ENCODE data around the gene ACP3. TPM values are rescaled to one million over a fixed set of nuclear protein-coding genes. Genes with fewer than 3 reads are reported as not detected.

ACP3 gene
- total RNA-seq, 1 donor from 2014 or later, result not detected

GRCh38 chr3:132311841-132312240, 5.4 kb upstream of the ACP3 start:
- no peak for DNase-seq (ENCODE audit: extremely low read depth, low read depth, low spot score)

GRCh38 chr3:132315851-132316250, 1.4 kb upstream of the ACP3 start:
- DNase-seq (ENCODE audit: extremely low read depth, low read depth, low spot score), result no peak

GRCh38 chr3:132318451-132318850, 1.2 kb downstream of the ACP3 start:
- DNase-seq (ENCODE audit: extremely low read depth, low read depth, low spot score), result no peak

GRCh38 chr3:132321304-132321703, 4.1 kb downstream of the ACP3 start:
- no peak for DNase-seq (ENCODE audit: extremely low read depth, low read depth, low spot score)

- DNase-seq (ENCODE audit: extremely low read depth, low read depth, low spot score), result no peak
These were observed 7.9 kb downstream of the ACP3 start for GRCh38 chr3:132325103-132325606.

- DNase-seq (ENCODE audit: extremely low read depth, low read depth, low spot score), result no peak
These were observed 8.4 kb downstream of the ACP3 start for GRCh38 chr3:132325634-132326033.

- no peak for DNase-seq (ENCODE audit: extremely low read depth, low read depth, low spot score)
These were observed 9.0 kb downstream of the ACP3 start for GRCh38 chr3:132326251-132326650.

GRCh38 chr3:132332082-132332481, 14.9 kb downstream of the ACP3 start:
- no peak for DNase-seq (ENCODE audit: extremely low read depth, low read depth, low spot score)

- DNase-seq (ENCODE audit: extremely low read depth, low read depth, low spot score), result no peak
These were observed 15.3 kb downstream of the ACP3 start for GRCh38 chr3:132332508-132332907.

- DNase-seq (ENCODE audit: extremely low read depth, low read depth, low spot score), result no peak
These were observed 24.5 kb downstream of the ACP3 start for GRCh38 chr3:132341746-132342145.

- no peak for DNase-seq (ENCODE audit: extremely low read depth, low read depth, low spot score)
These were observed 25.0 kb downstream of the ACP3 start for GRCh38 chr3:132342183-132342582.

- DNase-seq (ENCODE audit: extremely low read depth, low read depth, low spot score), result no peak
These were observed 25.4 kb downstream of the ACP3 start for GRCh38 chr3:132342610-132343009.

- DNase-seq (ENCODE audit: extremely low read depth, low read depth, low spot score), result peak; percentile 39
These were observed 25.9 kb downstream of the ACP3 start for GRCh38 chr3:132343018-132343612.

GRCh38 chr3:132344666-132345280, 27.6 kb downstream of the ACP3 start:
- no peak for DNase-seq (ENCODE audit: extremely low read depth, low read depth, low spot score)

GRCh38 chr3:132346841-132347736, 29.9 kb downstream of the ACP3 start:
- peak; percentile 25 for DNase-seq (ENCODE audit: extremely low read depth, low read depth, low spot score)

GRCh38 chr3:132347811-132348210, 30.6 kb downstream of the ACP3 start:
- DNase-seq (ENCODE audit: extremely low read depth, low read depth, low spot score), result no peak

GRCh38 chr3:132348531-132348930, 31.3 kb downstream of the ACP3 start:
- no peak for DNase-seq (ENCODE audit: extremely low read depth, low read depth, low spot score)

- no peak for DNase-seq (ENCODE audit: extremely low read depth, low read depth, low spot score)
These were observed 33.6 kb downstream of the ACP3 start for GRCh38 chr3:132350814-132351213.

- no peak for DNase-seq (ENCODE audit: extremely low read depth, low read depth, low spot score)
These were observed 34.1 kb downstream of the ACP3 start for GRCh38 chr3:132351222-132351806.

GRCh38 chr3:132352556-132353143, 35.4 kb downstream of the ACP3 start:
- DNase-seq (ENCODE audit: extremely low read depth, low read depth, low spot score), result peak; percentile 61
